ENCODE data around the gene MEF2C.

Gene MEF2C

DNA sequence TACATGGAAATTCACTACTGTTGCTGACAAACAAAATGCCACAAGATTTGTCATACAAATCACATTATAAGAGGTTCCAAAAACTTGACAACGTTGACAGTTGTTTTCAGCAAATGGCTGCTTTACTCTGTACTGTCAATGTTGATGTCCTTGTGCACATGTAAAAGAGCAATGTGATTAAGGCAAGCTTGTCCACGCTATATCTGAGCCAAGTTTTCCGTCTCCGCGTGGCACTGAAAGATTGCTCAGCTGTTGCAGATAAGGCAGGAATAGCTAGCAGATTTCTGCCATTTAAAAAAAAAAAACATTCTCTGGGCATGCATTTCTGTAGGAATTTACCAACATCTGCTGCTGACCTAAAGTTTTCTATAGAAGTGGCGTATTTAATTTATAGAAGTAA lies 46.4 kb upstream of the MEF2C start:
- no peaks in the 10 kb centered on the region for H4K20me1 ChIP-seq (ENCODE audit: insufficient read depth, low read length)
- no peaks in the 10 kb centered on the region for H3K36me3 ChIP-seq (ENCODE audit: insufficient read depth, low read length)
- no peaks in the 10 kb centered on the region for H3K9me2 ChIP-seq (ENCODE audit: low read depth, low read length)
- no peak overlapping the region for H3K4me2 ChIP-seq (ENCODE audit: low read length)
- H3K27me3 ChIP-seq (ENCODE audit: insufficient read depth, low read length), result no peaks in the 10 kb centered on the region
- H3K4me1 ChIP-seq (ENCODE audit: insufficient read depth, low read length, severe bottlenecking), result no peaks in the 10 kb centered on the region
- no peaks in the 10 kb centered on the region for H3K79me2 ChIP-seq (ENCODE audit: insufficient read depth, low read length)
- H2AFZ ChIP-seq (ENCODE audit: low read length), result no peak overlapping the region
- TF ChIP-seq, protein P1, sequence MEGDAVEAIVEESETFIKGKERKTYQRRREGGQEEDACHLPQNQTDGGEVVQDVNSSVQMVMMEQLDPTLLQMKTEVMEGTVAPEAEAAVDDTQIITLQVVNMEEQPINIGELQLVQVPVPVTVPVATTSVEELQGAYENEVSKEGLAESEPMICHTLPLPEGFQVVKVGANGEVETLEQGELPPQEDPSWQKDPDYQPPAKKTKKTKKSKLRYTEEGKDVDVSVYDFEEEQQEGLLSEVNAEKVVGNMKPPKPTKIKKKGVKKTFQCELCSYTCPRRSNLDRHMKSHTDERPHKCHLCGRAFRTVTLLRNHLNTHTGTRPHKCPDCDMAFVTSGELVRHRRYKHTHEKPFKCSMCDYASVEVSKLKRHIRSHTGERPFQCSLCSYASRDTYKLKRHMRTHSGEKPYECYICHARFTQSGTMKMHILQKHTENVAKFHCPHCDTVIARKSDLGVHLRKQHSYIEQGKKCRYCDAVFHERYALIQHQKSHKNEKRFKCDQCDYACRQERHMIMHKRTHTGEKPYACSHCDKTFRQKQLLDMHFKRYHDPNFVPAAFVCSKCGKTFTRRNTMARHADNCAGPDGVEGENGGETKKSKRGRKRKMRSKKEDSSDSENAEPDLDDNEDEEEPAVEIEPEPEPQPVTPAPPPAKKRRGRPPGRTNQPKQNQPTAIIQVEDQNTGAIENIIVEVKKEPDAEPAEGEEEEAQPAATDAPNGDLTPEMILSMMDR (IDR thresholded peaks at IDR 0.05; ENCODE audit: low read length), result no peak
- TF ChIP-seq EZH2 (IDR thresholded peaks at IDR 0.05; ENCODE audit: borderline replicate concordance, low read length), result no peak
- no peak overlapping the region for H3K9ac ChIP-seq (ENCODE audit: low read length)
- H3K27ac ChIP-seq (ENCODE audit: low read depth, low read length, poor library complexity, severe bottlenecking), result no peak overlapping the region
- H3F3A ChIP-seq (ENCODE audit: insufficient read depth, low read length), result no peaks in the 10 kb centered on the region
- H3K9me3 ChIP-seq (ENCODE audit: low read length), result no peaks in the 10 kb centered on the region
- no peak overlapping the region for H3K4me3 ChIP-seq (ENCODE audit: low read depth, low read length, poor library complexity, severe bottlenecking)

DNA sequence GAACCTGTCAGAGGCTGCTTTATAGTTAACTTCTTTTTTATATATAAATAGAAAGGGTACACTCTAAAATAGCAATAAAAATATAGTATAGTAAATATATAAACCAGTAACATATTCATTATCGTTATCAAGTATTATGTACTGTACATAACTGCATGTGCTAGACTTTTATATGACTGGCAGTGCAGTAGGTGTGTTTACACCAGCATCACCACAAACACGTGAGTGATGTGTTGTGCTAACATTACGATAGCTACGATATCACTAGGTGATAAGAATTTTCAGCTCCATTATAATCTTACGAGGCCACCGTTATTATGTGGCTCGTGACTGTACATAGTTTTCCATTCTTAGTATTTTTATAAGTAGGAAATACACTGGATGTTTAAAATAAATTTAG lies 43.8 kb upstream of the MEF2C start:
- Histone ChIP-seq H3K27ac (ENCODE audit: low read depth, low read length, poor library complexity, severe bottlenecking) (no peak overlapping the region), H3F3A (ENCODE audit: insufficient read depth, low read length) (no peaks in the 10 kb centered on the region), H3K9me2 (ENCODE audit: low read depth, low read length) (no peaks in the 10 kb centered on the region), H3K4me3 (ENCODE audit: low read depth, low read length, poor library complexity, severe bottlenecking) (no peak overlapping the region), H2AFZ (ENCODE audit: low read length) (no peak overlapping the region), H3K4me2 (ENCODE audit: low read length) (no peak overlapping the region), H3K27me3 (ENCODE audit: insufficient read depth, low read length) (no peaks in the 10 kb centered on the region), H3K9me3 (ENCODE audit: low read length) (no peaks in the 10 kb centered on the region), H4K20me1 (ENCODE audit: insufficient read depth, low read length) (no peaks in the 10 kb centered on the region), H3K4me1 (ENCODE audit: insufficient read depth, low read length, severe bottlenecking) (no peaks in the 10 kb centered on the region), H3K9ac (ENCODE audit: low read length) (no peak overlapping the region), H3K79me2 (ENCODE audit: insufficient read depth, low read length) (no peaks in the 10 kb centered on the region), H3K36me3 (ENCODE audit: insufficient read depth, low read length) (no peaks in the 10 kb centered on the region)
- TF ChIP-seq, protein P1 (IDR thresholded peaks at IDR 0.05; ENCODE audit: low read length), result no peak
- no peak for TF ChIP-seq EZH2 (IDR thresholded peaks at IDR 0.05; ENCODE audit: borderline replicate concordance, low read length)

GRCh38 chr5:88925692-88926490 lies 42.9 kb upstream of the MEF2C start:
- H3K27me3 ChIP-seq (ENCODE audit: insufficient read depth, low read length), result no peaks in the 10 kb centered on the region
- H3K36me3 ChIP-seq (ENCODE audit: insufficient read depth, low read length), result no peaks in the 10 kb centered on the region
- H3K4me3 ChIP-seq (ENCODE audit: low read depth, low read length, poor library complexity, severe bottlenecking), result no peak overlapping the region
- no peak overlapping the region for H2AFZ ChIP-seq (ENCODE audit: low read length)
- no peak overlapping the region for H3K9ac ChIP-seq (ENCODE audit: low read length)
- H3K4me2 ChIP-seq (ENCODE audit: low read length), result no peak overlapping the region
- no peaks in the 10 kb centered on the region for H3K79me2 ChIP-seq (ENCODE audit: insufficient read depth, low read length)
- H3K4me1 ChIP-seq (ENCODE audit: insufficient read depth, low read length, severe bottlenecking), result no peaks in the 10 kb centered on the region
- no peaks in the 10 kb centered on the region for H3F3A ChIP-seq (ENCODE audit: insufficient read depth, low read length)
- no peak for TF ChIP-seq EZH2 (IDR thresholded peaks at IDR 0.05; ENCODE audit: borderline replicate concordance, low read length)
- TF ChIP-seq, protein P1 (IDR thresholded peaks at IDR 0.05; ENCODE audit: low read length), result no peak
- H3K27ac ChIP-seq (ENCODE audit: low read depth, low read length, poor library complexity, severe bottlenecking), result no peak overlapping the region
- H3K9me3 ChIP-seq (ENCODE audit: low read length), result no peaks in the 10 kb centered on the region
- no peaks in the 10 kb centered on the region for H4K20me1 ChIP-seq (ENCODE audit: insufficient read depth, low read length)
- no peaks in the 10 kb centered on the region for H3K9me2 ChIP-seq (ENCODE audit: low read depth, low read length)
